ENCODE data around the gene PRM2.

Gene PRM2

GRCh38 chr16:11264155-11264832 lies 12.0 kb downstream of the PRM2 start:
- Histone ChIP-seq H3K4me3 (ENCODE audit: low read depth in 1 of 5, low read length in 5 of 5) (no peak overlapping the region), H3K4me1 (ENCODE audit: control insufficient read depth in 5 of 5, insufficient read depth in 5 of 5, low read length in 5 of 5) (peaks cover 2 to 16% (median 6%) of the 10 kb centered on the region in 5 donors), H3K27ac (ENCODE audit: low read depth, low read length) (no peak overlapping the region), H3K9me3 (ENCODE audit: control insufficient read depth in 5 of 5, low read length in 5 of 5) (no peaks in the 10 kb centered on the region), H3K27me3 (ENCODE audit: control insufficient read depth in 5 of 5, insufficient read depth in 4 of 5, low read length in 5 of 5) (no peaks in the 10 kb centered on the region), H3K36me3 (ENCODE audit: control insufficient read depth in 5 of 5, insufficient read depth in 5 of 5, low read length in 5 of 5) (no peaks in the 10 kb centered on the region), H3K9ac (ENCODE audit: low read length in 5 of 5) (no peak overlapping the region)

- H3K4me3 ChIP-seq (ENCODE audit: low read depth in 1 of 5, low read length in 5 of 5), result no peak overlapping the region
- H3K9me3 ChIP-seq (ENCODE audit: control insufficient read depth in 5 of 5, low read length in 5 of 5), result no peaks in the 10 kb centered on the region
- H3K27ac ChIP-seq (ENCODE audit: low read depth, low read length), result no peak overlapping the region
- H3K4me1 ChIP-seq (ENCODE audit: control insufficient read depth in 5 of 5, insufficient read depth in 5 of 5, low read length in 5 of 5), result peaks cover 7 to 22% (median 11%) of the 10 kb centered on the region in 5 donors
- no peaks in the 10 kb centered on the region for H3K36me3 ChIP-seq (ENCODE audit: control insufficient read depth in 5 of 5, insufficient read depth in 5 of 5, low read length in 5 of 5)
- no peaks in the 10 kb centered on the region for H3K27me3 ChIP-seq (ENCODE audit: control insufficient read depth in 5 of 5, insufficient read depth in 4 of 5, low read length in 5 of 5)
- H3K9ac ChIP-seq (ENCODE audit: low read length in 5 of 5), result no peak overlapping the region
Observed at GRCh38 chr16:11263737-11264136, 12.5 kb downstream of the PRM2 start.

GRCh38 chr16:11262915-11263314 lies 13.4 kb downstream of the PRM2 start:
- Histone ChIP-seq H3K9ac (ENCODE audit: low read length in 5 of 5) (no peak overlapping the region), H3K27ac (ENCODE audit: low read depth, low read length) (no peak overlapping the region), H3K27me3 (ENCODE audit: control insufficient read depth in 5 of 5, insufficient read depth in 4 of 5, low read length in 5 of 5) (no peaks in the 10 kb centered on the region), H3K9me3 (ENCODE audit: control insufficient read depth in 5 of 5, low read length in 5 of 5) (no peaks in the 10 kb centered on the region), H3K36me3 (ENCODE audit: control insufficient read depth in 5 of 5, insufficient read depth in 5 of 5, low read length in 5 of 5) (no peaks in the 10 kb centered on the region), H3K4me1 (ENCODE audit: control insufficient read depth in 5 of 5, insufficient read depth in 5 of 5, low read length in 5 of 5) (peaks cover 8 to 28% (median 18%) of the 10 kb centered on the region in 5 donors), H3K4me3 (ENCODE audit: low read depth in 1 of 5, low read length in 5 of 5) (no peak overlapping the region)

GRCh38 chr16:11260596-11260966 lies 15.7 kb downstream of the PRM2 start:
- Histone ChIP-seq H3K4me3 (ENCODE audit: low read depth in 1 of 5, low read length in 5 of 5) (no peak overlapping the region), H3K9me3 (ENCODE audit: control insufficient read depth in 5 of 5, low read length in 5 of 5) (no peaks in the 10 kb centered on the region), H3K4me1 (ENCODE audit: control insufficient read depth in 5 of 5, insufficient read depth in 5 of 5, low read length in 5 of 5) (peaks cover 11 to 40% (median 25%) of the 10 kb centered on the region in 5 donors), H3K9ac (ENCODE audit: low read length in 5 of 5) (no peak overlapping the region), H3K27me3 (ENCODE audit: control insufficient read depth in 5 of 5, insufficient read depth in 4 of 5, low read length in 5 of 5) (no peaks in the 10 kb centered on the region), H3K27ac (ENCODE audit: low read depth, low read length) (no peak overlapping the region), H3K36me3 (ENCODE audit: control insufficient read depth in 5 of 5, insufficient read depth in 5 of 5, low read length in 5 of 5) (no peaks in the 10 kb centered on the region)

GRCh38 chr16:11259655-11260595 lies 16.4 kb downstream of the PRM2 start:
- no peak overlapping the region for H3K4me3 ChIP-seq (ENCODE audit: low read depth in 1 of 5, low read length in 5 of 5)
- peaks cover 11 to 47% (median 27%) of the 10 kb centered on the region in 5 donors for H3K4me1 ChIP-seq (ENCODE audit: control insufficient read depth in 5 of 5, insufficient read depth in 5 of 5, low read length in 5 of 5)
- H3K27me3 ChIP-seq (ENCODE audit: control insufficient read depth in 5 of 5, insufficient read depth in 4 of 5, low read length in 5 of 5), result no peaks in the 10 kb centered on the region
- peak overlapping the region; percentile 9 for H3K27ac ChIP-seq (ENCODE audit: low read depth, low read length)
- H3K9ac ChIP-seq (ENCODE audit: low read length in 5 of 5), result peak overlapping the region in 1 of 5 donors; percentile 7
- no peaks in the 10 kb centered on the region for H3K36me3 ChIP-seq (ENCODE audit: control insufficient read depth in 5 of 5, insufficient read depth in 5 of 5, low read length in 5 of 5)
- H3K9me3 ChIP-seq (ENCODE audit: control insufficient read depth in 5 of 5, low read length in 5 of 5), result no peaks in the 10 kb centered on the region

- peak overlapping the region; percentile 23 to 58 (median 38) for H3K4me3 ChIP-seq (ENCODE audit: low read depth in 1 of 5, low read length in 5 of 5)
- peaks cover 0 to 2% (median 0%) of the 10 kb centered on the region in 5 donors for H3K36me3 ChIP-seq (ENCODE audit: control insufficient read depth in 5 of 5, insufficient read depth in 5 of 5, low read length in 5 of 5)
- H3K4me1 ChIP-seq (ENCODE audit: control insufficient read depth in 5 of 5, insufficient read depth in 5 of 5, low read length in 5 of 5), result peaks cover 11 to 56% (median 33%) of the 10 kb centered on the region in 5 donors
- peak overlapping the region in 3 of 5 donors; percentile 7 to 49 (median 34) for H3K9ac ChIP-seq (ENCODE audit: low read length in 5 of 5)
- H3K27me3 ChIP-seq (ENCODE audit: control insufficient read depth in 5 of 5, insufficient read depth in 4 of 5, low read length in 5 of 5), result no peaks in the 10 kb centered on the region
- no peaks in the 10 kb centered on the region for H3K9me3 ChIP-seq (ENCODE audit: control insufficient read depth in 5 of 5, low read length in 5 of 5)
- peak overlapping the region; percentile 9 for H3K27ac ChIP-seq (ENCODE audit: low read depth, low read length)
Observed at GRCh38 chr16:11258553-11259492, 17.5 kb downstream of the PRM2 start.

- H3K4me1 ChIP-seq (ENCODE audit: control insufficient read depth in 5 of 5, insufficient read depth in 5 of 5, low read length in 5 of 5), result peaks cover 11 to 65% (median 39%) of the 10 kb centered on the region in 5 donors
- H3K27ac ChIP-seq (ENCODE audit: low read depth, low read length), result peak overlapping the region; percentile 96
- no peaks in the 10 kb centered on the region for H3K27me3 ChIP-seq (ENCODE audit: control insufficient read depth in 5 of 5, insufficient read depth in 4 of 5, low read length in 5 of 5)
- no peaks in the 10 kb centered on the region for H3K9me3 ChIP-seq (ENCODE audit: control insufficient read depth in 5 of 5, low read length in 5 of 5)
- peaks cover 0 to 6% (median 0%) of the 10 kb centered on the region in 5 donors for H3K36me3 ChIP-seq (ENCODE audit: control insufficient read depth in 5 of 5, insufficient read depth in 5 of 5, low read length in 5 of 5)
- H3K4me3 ChIP-seq (ENCODE audit: low read depth in 1 of 5, low read length in 5 of 5), result peak overlapping the region; percentile 75 to 93 (median 80)
- peak overlapping the region in 4 of 5 donors; percentile 64 to 96 (median 94) for H3K9ac ChIP-seq (ENCODE audit: low read length in 5 of 5)
Observed at GRCh38 chr16:11257131-11257938, 18.9 kb downstream of the PRM2 start.

GRCh38 chr16:11256661-11257130 lies 19.6 kb downstream of the PRM2 start:
- Histone ChIP-seq H3K4me1 (ENCODE audit: control insufficient read depth in 5 of 5, insufficient read depth in 5 of 5, low read length in 5 of 5) (peaks cover 11 to 61% (median 39%) of the 10 kb centered on the region in 5 donors), H3K27ac (ENCODE audit: low read depth, low read length) (peak overlapping the region; percentile 96)

More at GRCh38 chr16:11256661-11257130, 19.6 kb downstream of the PRM2 start:
- no peaks in the 10 kb centered on the region for H3K9me3 ChIP-seq (ENCODE audit: control insufficient read depth in 5 of 5, low read length in 5 of 5)
- H3K27me3 ChIP-seq (ENCODE audit: control insufficient read depth in 5 of 5, insufficient read depth in 4 of 5, low read length in 5 of 5), result no peaks in the 10 kb centered on the region
- peak overlapping the region in 4 of 5 donors; percentile 88 to 96 (median 94) for H3K9ac ChIP-seq (ENCODE audit: low read length in 5 of 5)
- H3K4me3 ChIP-seq (ENCODE audit: low read depth in 1 of 5, low read length in 5 of 5), result peak overlapping the region; percentile 75 to 93 (median 80)
- peaks cover 0 to 6% (median 0%) of the 10 kb centered on the region in 5 donors for H3K36me3 ChIP-seq (ENCODE audit: control insufficient read depth in 5 of 5, insufficient read depth in 5 of 5, low read length in 5 of 5)

Measured in subcutaneous abdominal adipose tissue (tissue), 5 donors.